Measurements from ENCODE around the gene DENND1A.

Gene DENND1A

DNA sequence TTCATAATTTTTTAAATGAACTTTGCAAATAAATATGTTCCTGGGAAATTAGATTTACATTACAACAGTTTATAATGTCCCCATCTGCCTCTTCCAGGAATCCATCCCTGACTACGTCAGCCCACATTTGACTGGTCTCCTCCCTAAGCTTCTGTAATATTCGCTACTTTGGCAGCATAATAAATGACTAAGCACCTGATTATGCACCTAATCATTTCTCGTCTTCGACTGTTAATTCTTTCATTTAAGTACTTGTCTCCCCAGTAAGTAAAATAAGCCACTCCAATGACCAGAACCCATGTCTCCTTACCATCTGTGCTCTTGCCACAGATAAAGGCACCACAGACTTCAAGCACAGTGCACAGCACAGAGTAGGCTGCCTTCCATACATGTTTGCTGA lies 122.7 kb downstream of the DENND1A start:
- DNase-seq, result no peak

DNA sequence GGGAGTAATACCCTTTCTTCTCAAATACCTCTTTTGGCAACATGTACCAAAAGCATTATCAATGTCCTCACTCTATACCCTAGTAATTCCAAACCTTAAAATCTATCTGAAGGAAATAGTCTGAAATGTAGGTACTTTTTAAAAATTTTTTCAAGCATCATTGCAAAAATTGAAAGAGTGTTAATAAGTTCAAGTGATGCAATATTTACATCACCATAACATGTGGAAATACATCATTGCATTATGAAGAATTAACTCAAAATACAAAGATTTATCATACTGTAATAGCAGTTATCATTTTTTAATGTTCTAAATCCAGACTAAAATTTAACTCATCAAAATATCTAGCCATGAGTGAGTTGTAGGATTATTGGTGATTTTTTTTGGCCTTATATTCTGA lies 123.1 kb downstream of the DENND1A start:
- no peak for DNase-seq

DNA sequence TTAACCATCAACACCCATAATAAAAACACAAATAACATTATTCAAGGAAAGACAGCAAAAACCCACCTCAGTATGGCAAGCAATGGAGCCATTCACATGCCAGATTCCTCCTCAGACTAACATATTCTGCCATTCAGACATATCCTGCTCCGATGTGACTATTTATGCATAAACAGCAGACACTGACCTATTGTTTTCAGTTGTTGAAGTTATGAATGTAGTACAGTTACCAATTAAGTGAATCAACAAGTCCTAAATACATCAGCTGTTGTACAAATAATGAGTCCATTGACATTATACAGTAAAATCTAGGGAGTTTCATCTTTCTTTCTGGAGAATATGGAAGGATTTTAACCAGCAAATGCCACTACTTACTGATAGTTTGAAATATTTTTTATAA lies 131.7 kb downstream of the DENND1A start:
- DNase-seq, result no peak

DNA sequence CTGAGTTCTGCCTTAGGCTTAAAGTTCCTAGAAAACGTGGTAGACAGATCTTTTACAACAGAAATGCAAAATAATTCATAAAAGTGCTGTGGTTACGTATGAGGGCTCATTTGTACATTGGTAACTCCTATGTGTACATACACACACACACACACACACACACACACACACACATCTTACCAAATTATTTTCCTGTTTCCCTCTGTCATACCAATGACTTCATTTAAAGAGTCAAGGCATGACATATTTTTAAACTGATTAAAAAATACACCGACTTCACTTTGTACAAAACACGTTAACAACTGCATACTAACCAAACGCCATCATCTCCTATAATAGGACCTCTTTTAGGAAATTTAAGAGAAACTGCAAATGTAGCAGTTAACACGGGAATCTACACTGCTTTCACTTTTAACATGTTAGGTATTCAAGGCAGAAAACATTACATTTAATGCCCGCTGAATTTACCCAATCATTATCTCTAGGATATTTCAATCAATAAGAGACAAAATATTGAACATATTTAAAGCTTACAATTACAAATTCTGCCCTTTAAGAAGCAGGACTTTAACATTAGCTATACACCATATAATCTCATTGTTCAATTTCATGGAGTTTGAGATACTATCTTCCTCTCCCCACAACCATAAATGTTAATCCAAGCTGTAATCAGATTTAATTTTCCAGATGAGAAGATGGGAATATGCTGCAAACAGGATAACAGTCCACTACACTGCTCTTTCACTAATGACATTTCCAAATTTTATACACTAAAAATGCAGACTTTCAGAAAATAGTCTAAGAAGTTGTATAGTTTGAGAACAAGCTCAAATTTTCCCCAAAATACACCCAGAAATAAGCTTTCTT lies 133.1 kb downstream of the DENND1A start:
- DNase-seq, result no peak

DNA sequence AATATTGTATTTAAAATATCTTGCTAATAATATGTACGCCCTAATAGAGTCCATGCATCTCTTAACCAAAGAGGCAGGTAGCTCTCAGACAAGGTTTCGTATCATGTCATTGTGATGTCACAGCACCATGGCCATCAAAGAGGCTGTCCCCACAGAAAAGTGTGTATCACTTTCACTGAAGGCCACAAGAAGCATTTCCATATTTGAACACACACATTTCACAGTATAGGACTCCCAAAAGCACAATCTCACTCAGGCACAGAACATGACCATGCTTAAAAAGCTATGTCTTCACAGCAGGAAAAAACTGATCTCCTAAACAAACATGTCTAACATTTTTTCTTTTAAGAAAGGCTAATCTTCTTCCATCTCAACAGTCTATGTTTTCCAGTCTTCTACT lies 133.8 kb downstream of the DENND1A start:
- DNase-seq, result no peak

DNA sequence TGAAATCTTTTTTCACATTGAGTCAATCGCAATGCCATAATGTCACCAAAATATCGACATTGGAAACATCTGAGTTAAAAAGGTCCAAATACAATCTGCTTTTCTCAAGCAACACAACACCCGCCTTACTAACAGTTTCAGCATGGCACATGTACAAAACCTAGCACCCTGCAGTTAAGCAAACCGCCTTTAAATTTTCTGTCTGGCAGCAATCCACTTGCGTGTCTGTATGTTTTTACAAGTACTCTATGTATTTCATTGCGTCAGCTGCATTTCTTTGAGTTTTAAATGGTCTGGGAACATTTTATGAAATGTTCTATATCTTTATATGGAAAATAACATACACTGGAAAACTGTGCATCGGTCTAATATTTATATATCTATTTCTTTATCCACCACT lies 134.6 kb downstream of the DENND1A start:
- DNase-seq, result no peak

DNA sequence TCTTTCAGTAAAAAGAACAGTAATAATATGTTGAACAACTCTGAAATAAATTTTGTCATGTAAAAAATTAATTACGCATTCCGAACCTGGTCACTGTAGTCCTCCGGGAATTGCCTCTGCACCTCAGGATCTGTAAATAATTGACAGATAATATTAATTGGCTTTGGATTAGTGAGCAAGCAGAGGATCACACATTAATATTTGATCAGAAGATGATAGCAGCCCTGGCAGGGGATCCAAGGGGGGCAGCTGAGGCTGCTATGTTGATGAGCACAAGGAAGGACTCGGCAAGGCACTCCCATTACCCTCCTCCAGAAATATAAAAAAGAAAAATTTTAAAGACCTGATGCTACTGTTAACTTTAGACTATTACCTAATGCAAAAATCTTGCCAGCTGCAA lies 137.4 kb downstream of the DENND1A start:
- no peak for DNase-seq

DNA sequence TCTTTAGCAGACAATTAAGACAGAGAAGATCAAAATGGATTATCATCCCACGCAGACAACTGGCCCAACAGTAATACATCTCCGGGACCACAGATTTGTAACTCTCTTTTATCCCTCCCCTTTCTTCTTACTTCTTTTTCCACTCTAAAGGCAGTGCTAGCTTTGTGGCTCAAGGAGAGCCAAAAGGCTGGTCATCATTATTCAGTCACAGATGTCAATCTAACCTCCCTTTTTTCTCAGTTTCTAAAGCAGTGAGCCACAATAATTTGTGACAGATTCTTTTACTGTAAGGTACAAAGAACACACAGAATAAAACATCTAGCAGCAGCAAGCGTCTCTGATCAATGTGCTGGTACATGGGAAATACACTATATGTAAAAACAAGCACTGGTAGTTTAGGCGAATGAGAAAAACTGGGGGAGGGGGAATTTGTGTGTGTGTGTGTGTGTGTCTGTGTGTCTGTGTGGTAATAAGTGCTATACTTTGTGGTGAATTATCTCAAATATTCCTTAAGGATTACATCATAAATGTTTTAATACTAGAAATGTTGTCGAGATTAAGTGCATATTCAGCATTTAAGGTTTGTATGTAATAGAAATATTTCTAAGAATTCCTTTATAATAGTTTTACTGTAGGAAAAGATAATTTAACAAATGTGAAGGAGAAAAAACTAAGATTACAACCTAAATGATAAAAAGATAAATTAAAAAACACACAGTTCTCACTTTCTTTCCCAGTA lies 140.2 kb downstream of the DENND1A start:
- DNase-seq, result no peak

DNA sequence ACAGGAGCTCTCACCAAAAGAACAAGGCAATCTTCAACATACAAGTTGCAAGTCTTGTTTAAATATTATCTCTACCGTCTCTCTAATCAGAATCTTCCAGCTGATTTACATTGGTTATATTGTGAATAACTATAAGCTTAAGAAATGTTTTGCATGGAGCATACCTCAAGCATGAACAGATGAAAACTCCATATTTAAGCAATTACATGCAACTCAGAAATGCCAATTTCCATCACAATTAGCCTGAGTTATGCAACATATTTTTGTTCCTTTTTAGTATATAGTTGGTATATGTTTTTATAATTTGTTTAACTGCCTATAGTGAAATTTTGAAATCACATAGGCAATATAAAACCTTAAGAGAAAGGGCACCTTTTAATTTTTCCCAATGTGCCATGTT lies 142.5 kb downstream of the DENND1A start:
- no peak for DNase-seq

DNA sequence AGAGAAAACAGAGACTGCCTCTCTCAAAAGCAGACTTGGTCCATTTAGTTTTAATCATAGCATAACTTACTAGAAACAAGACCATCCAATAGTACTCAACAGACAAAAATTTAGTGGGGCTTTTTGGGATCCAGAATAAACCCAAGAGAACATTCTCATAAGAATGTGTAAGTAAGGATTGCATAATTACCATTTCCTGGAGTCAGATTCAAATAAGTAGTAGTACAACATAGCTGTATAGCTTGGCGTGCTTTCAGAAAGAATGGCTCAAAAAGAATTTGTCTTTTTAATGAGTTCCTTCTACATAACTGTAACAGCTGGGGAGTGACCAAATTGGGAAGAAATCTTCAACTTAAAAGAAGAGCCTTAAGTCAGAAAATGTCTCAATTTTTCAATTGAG lies 145.4 kb downstream of the DENND1A start:
- no peak for DNase-seq

DNA sequence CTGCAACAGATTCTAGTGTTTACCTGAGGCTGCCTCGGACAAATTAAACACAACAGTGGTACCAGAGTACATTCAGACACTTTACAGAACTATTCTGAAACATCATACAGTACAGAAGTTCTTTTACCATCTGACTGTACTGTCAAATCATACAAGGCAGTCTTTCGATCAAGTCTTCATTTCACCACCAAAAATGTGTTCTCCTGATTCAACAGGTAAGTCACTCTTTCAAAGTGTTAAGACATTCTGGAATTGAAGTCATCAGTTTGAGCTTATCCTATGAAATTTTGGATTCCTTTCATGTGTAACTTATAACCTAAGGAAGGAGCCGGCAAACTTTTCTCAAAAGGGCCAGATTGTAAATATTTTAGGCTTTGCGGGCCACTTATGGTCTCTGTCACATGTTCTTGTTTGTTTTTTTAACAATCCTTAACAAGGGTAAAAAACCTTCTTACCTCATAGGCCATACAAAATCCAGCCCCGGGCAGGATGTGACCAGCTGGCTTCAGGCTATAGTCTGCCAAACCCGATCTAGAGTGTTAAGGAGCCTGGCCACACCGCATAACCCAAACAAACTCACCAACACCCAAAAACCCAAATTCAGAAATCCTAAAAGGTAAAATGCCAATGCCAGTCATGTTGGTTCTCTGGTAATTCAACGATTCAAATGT lies 151.6 kb downstream of the DENND1A start:
- DNase-seq, result no peak

DNA sequence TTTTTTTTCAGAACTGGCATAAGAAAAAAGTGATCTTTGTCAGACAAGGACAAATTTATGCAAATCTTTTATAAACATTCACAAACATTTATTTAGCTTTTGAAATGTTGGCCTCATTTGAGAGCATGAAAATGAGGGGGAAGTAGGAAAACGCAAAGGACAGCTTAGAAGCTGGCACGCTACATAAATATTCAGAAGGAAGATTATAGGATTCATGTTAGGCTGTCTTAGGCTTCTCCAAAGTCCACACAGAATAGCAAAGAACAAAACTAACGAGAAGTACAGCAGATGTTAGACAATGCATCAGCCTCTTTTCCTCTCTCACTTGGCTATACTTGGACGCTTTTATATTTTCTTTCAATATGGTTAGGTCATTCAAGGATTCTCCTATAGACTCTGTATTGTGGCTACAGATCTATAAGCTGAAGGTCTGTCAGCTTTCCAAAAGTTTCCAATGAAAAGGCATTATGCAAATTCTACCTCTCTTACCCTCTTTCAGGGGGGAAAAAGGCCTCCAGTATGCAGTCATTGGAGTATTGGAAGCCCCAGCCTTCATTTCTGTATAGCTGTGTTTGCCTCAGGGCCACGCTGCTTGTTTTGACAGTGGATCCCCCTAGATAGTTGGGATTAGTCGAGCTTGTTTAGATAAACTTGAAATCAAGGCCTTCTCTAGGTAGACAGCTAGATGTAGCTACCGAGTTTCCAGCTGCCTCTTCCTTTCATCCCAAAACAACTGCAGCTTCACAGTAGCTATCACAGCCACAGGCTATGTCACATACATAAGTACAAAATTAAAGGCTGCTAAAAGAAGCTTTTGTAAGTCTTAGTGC lies 153.0 kb downstream of the DENND1A start:
- DNase-seq, result no peak

DNA sequence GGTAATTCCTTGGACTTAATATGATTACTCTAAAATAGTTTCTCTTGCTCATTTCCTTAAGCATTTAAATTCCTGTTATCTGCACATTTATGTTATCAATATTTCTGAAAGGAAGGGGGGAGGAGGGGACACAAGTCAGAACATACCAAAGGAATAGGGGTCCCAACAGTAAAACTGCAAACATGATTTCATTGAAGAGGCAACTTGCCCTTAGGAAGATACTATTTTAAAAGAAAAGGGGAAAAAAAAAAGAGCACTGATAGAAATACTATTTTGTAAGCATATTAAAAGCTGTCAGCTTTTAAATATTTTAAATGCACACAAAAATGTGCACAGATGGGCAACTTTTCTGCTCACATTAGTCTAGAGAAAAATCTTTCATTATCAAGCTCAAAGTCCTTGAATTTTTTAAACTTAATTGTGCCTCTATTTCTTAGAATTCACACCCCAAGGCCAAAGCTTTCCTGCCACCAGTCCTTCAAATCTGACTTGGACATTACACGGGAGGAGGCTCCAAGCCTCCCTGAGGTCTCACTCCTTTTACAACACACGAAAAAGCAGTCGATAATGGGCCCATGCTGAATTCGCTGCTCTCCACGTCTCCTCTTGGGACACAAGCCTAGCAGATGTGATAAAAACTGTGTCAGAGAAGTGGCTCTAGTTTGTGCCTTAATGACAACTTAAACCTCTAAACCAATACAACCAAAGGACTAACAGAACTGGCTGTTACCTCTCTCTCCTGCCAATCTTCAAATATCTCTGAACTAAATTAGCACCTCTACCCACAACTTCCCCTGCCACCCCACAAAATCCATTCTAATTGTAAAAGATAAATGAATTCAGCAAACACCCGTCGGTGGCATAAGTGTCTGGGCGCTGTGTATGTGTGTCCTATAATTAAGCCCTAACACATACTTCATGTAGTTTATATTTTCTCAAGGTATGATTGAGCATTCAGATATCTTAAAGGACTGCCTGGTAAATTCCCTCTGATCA lies 154.3 kb downstream of the DENND1A start:
- DNase-seq, result peak; percentile 15

DNA sequence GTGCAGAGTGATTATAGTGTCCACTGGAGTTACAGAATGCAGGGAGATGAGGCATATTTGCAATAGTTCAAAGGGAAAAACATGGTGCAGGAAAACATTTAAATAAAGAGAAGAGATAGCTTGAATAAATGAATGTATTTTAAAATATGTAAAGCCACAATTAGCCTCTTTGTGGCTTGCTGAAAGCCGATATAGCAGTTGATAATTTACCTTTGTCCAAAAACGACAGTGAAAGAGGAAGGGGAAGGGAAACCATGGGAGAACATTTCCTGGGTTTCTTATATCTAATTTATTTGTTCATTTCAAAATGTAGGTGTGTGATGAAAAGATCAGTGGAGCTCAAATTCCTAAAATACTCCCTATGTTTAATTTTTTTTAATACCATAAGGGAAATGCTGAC lies 156.1 kb downstream of the DENND1A start:
- DNase-seq, result no peak

DNA sequence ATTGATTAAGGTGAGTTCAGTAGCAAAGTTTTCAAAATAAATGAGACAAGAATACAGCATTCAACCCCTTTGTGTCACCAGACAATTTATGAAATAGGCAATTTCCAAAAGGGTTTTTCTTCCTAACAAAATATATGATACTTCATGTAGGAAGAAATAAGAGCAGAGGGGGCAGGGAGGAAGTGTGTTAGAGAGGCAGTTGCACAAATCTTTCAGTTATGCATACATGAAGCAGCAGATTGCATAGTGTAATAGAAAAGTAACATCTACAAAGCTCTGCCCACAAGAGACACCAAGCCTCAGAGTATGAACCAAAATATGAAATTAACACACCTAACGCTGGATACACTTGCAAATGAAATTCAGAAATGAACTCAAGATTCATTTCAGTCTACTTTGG lies 157.0 kb downstream of the DENND1A start:
- DNase-seq, result no peak

DNA sequence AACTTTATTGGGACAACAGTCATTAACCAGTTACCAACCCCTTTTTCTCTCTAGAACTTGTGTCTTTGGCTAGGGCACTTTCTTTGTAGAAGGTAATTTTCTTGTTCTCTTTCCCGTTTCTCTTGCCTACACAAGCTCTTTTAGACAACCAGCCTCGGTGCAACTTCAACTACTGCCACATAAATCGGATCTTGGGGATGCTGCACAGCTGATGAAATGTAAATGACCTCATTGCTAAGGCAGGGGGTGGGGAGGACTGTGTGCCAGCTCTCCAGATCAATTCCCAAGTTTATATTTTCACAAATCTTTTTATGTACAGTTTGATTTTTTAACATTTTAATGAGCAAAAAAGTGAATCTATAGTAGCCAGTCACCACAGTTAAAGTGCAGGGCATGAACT lies 157.6 kb downstream of the DENND1A start:
- no peak for DNase-seq

DNA sequence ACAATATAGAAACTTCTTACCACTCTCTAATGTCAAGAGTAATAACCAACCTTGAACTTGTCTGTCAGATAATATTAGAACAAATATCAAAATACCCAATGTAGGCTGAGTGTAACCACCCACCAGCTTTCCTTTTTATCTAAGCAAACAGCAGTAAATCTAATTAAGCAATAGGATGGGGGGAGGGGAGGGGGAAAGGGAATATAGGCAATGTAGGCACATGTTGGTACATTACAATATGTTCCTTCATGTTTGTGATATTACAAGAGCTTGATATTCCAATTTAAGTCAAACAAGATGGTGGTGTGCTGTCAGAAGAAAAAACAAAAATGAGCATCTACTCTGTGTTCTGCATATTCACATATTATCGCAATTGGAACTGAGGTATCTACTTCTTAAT lies 158.2 kb downstream of the DENND1A start:
- DNase-seq, result no peak

DNA sequence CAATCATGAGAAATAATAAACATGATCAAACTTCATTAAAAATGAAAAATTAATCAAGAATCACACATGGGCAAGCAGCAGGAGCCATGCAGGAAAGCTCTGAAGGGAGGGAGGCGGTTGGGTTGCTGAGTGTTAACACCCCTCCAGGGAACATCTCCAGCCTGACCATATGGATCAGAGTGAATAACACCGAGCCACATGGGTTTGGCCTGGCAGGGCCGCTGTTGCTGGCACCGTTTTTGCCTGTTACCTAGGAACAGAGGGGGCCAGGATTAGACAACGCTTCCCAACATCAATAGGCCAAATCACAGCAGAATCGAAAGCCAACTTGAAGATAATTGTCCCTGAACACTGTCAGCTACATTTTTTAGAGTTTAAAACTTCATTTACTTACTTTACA lies 160.2 kb downstream of the DENND1A start:
- no peak for DNase-seq

DNA sequence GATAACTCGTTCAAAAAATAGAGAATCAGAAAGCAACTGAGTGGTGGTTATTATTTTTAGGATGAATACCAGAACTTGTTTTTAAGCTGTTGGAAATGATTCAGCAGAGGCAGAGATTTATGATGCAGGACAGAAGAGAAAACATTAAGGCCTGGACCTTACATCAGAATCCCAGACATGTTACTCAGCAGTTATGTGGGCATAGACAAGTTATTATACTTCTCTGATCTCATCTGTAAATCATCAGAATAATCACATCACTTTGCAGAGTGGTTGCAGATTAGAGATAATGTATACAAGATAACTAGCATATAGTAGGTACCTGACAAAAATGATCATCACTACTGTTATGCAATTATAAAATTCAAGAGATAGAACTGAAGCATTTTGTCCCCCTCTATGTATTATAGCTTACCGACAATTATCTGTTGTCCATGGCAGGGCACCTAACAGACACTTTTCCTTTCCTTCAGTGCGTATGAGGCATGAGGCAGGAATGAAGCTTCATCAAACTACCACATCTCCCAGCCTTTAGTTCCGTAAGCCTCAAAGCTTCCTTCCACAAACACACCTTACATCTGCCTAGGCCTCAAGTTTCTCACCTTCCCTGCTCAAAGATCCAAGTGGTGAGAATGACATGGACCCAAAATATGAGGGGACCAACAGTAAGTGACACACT lies 165.9 kb downstream of the DENND1A start:
- DNase-seq, result no peak

DNA sequence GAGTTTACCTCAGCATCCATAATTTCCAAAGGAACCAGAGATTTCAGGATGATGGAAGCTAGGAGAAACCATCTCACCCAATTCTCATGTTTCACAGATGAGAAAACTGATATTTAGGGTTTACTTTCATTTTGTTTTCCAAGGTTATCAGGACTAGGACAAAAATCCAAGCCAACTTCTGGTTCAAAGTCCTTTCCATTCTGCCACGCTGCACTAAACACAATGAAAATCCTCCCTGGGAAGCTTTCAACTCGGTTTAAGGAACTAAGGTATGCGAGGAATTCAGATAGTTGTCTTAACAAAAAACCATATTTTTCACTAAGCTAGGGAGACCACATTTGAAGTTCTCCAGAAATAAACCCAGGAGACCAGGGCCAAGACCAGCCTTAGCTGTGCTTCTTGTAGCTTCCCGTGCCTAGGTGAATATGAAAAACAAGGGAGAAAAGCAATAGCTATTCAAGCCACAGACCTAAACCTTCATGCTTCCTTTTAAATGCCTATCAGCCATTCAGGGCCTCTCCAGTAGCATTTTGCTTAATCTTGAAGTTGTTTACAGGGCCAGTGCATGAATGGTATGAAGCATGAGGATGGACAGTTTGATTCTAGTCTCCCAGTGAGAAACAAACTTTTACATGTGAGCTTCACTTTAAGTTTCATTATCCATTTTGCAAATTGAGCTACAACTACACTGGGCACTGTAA lies 167.9 kb downstream of the DENND1A start:
- DNase-seq, result no peak

Measured in CD4-positive, alpha-beta T cell treated with Interleukin-12 subunit alpha and Interleukin-12 subunit beta, for 1 hour (primary cell).